ENCODE data around the gene SDK1. TPM values are rescaled to one million over a fixed set of nuclear protein-coding genes. Genes with fewer than 3 reads are reported as not detected.

The SDK1 gene
- total and polyA plus RNA-seq, 2 of the 8 experiments (the other 6 are each of a cell fraction or from before 2014, with no cell fraction given): 3.3 to 7.2 TPM

DNA sequence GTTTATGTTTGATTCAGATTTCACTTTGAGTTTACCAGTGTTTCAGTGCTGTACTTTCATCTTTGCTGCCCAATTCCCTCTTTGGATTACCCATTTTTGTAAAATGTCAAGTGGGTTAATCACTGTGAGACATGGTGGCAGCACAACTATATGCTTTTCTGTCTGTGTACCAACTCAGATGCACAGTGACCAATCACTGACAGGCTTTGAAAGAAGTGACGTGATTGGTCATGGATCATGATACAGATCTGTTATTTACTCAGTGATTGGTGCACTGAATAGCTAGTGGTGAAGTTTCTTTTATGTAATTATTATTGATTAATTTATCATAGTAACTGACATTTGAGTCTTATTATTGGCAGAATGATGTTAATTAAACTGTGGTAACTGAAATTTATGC lies 126.9 kb downstream of the SDK1 start:
- no peaks in the 10 kb centered on the region for H3K79me2 ChIP-seq (ENCODE audit: control insufficient read depth in 1 of 2, insufficient read depth in 2 of 2, low read length in 2 of 2)
- TF ChIP-seq SP1 (IDR thresholded peaks at IDR 0.05; ENCODE audit: low read depth, low read length): peak; percentile 78
- no peak for TF ChIP-seq ASH2L (IDR thresholded peaks at IDR 0.05; ENCODE audit: low read length)
- H3K18ac ChIP-seq (ENCODE audit: extremely low read depth, low read length): no peak overlapping the region
- no peak overlapping the region for H4K91ac ChIP-seq (replicated peaks; ENCODE audit: insufficient read length, low read length)
- no peak overlapping the region for H3K9ac ChIP-seq (replicated peaks in 1 of 4; ENCODE audit: extremely low read depth in 1 of 4, low read depth in 3 of 4, low read length in 3 of 4)
- H3K4me1 ChIP-seq (replicated peaks in 1 of 4; ENCODE audit: control insufficient read depth in 3 of 4, insufficient read depth in 4 of 4, low read length in 3 of 4): peaks cover 0 to 3% (median 1%) of the 10 kb centered on the region in 4 experiments; a peak in 3 of 7 replicates
- WGBS, 2 experiments (ENCODE audit: extremely low coverage in 1 of 2, insufficient coverage in 1 of 2, insufficient read length in 1 of 2, insufficient replicate concordance in 2 of 2, low coverage in 1 of 2, low lambda C conversion rate in 2 of 2, missing lambda C conversion rate in 1 of 2): 80% methylated on average over 1 of the region's 1 CpG; no CpG with 5 or more reads in 1 of the 2 experiments
- H3K4me3 ChIP-seq (ENCODE audit: extremely low read depth in 1 of 4, insufficient read depth in 2 of 4, low read depth in 3 of 4, low read length in 4 of 4): no peak overlapping the region
- H2BK12ac ChIP-seq (ENCODE audit: low read depth, low read length): no peak overlapping the region
- H2BK5ac ChIP-seq (ENCODE audit: low read depth, low read length): no peak overlapping the region
- peaks cover 0 to under 1% of the 10 kb centered on the region in 2 experiments for H4K20me1 ChIP-seq (replicated peaks in 1 of 2; ENCODE audit: control insufficient read depth in 1 of 2, insufficient read depth in 2 of 2, low read length in 2 of 2)
- ChIA-PET CTCF (ENCODE audit: partially characterized antibody) (interaction anchor here (1.0 kb wide), 1 partner anchor 11 kb away, joined by 3 read pairs; no protein-coding TSS in a partner anchor), POLR2A (ENCODE audit: partially characterized antibody) (interaction anchor here (1.1 kb wide), 1 partner anchor 10 kb away, joined by 3 read pairs; no protein-coding TSS in a partner anchor)
- H2BK15ac ChIP-seq (ENCODE audit: low read length): no peak overlapping the region
- H2BK20ac ChIP-seq (ENCODE audit: low read length): no peak overlapping the region
- H2AFZ ChIP-seq (ENCODE audit: low read length): no peak overlapping the region
- H3K36me3 ChIP-seq (ENCODE audit: control insufficient read depth in 2 of 4, insufficient read depth in 4 of 4, low read length in 3 of 4): no peaks in the 10 kb centered on the region
- H3K27ac ChIP-seq (ENCODE audit: low read depth, low read length): no peak overlapping the region
- H4K8ac ChIP-seq (ENCODE audit: extremely low read depth, insufficient read depth, low read length): no peak overlapping the region
- H3K14ac ChIP-seq (ENCODE audit: insufficient read length): no peak overlapping the region
- no peaks in the 10 kb centered on the region for H3K23me2 ChIP-seq (ENCODE audit: low read depth, low read length)
- no peak overlapping the region for H2BK120ac ChIP-seq (replicated peaks; ENCODE audit: low read depth, low read length)
- H3K9me3 ChIP-seq (ENCODE audit: insufficient read depth in 2 of 2, low read depth in 1 of 2, low read length in 1 of 2): no peaks in the 10 kb centered on the region
- H3K79me1 ChIP-seq (ENCODE audit: low read depth, low read length): no peaks in the 10 kb centered on the region; the same call in 1 of the 2 replicates
- no peak overlapping the region for H3K56ac ChIP-seq (replicated peaks; ENCODE audit: insufficient read length, low read depth, low read length)
- H4K5ac ChIP-seq (ENCODE audit: insufficient read length, low read depth, low read length): no peak overlapping the region
- DNase-seq (ENCODE audit: low read depth in 1 of 2, low spot score in 2 of 2): no peak
- no peak overlapping the region for H3K4ac ChIP-seq (replicated peaks; ENCODE audit: insufficient read length, low read depth, low read length)
- H3K23ac ChIP-seq (ENCODE audit: insufficient read length): no peak overlapping the region
- no peak for FAIRE-seq
- no peak overlapping the region for H3K4me2 ChIP-seq (ENCODE audit: insufficient read depth in 1 of 2, low read depth in 2 of 2, low read length in 2 of 2)
- no peaks in the 10 kb centered on the region for H3K27me3 ChIP-seq (replicated peaks in 1 of 4; ENCODE audit: control insufficient read depth in 3 of 4, extremely low read depth in 1 of 4, insufficient read depth in 3 of 4, low read length in 3 of 4)
- H2AK5ac ChIP-seq (ENCODE audit: low read depth, low read length): no peak overlapping the region
